ENCODE data around the gene LACTB.

The LACTB gene

DNA sequence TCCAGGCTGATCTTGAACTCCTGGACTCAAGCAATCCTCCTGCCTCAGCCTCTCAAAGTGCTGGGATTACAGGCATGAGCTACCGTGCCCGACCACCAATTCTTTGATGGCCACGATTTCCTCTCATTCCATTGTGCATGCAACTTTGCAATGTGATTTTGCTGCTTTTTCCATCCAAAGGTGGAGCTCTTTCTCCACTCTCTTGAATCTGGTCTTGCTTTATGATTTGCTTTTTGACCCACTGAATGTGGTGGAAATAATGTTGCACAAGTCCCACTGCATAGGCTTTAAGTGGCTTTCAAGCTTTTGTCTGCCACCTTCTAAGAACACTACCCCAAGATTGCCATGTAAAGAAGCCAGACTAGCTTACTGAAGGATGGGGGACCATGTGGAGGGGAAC is 25.0 kb downstream of the LACTB start:
- no CpG with 5 or more reads among the region's 3 CpGs for WGBS (ENCODE audit: extremely low coverage, insufficient coverage, low lambda C conversion rate)
- H2BK5ac ChIP-seq (ENCODE audit: low read length), result no peak overlapping the region
- peak; percentile 11 for DNase-seq

DNA sequence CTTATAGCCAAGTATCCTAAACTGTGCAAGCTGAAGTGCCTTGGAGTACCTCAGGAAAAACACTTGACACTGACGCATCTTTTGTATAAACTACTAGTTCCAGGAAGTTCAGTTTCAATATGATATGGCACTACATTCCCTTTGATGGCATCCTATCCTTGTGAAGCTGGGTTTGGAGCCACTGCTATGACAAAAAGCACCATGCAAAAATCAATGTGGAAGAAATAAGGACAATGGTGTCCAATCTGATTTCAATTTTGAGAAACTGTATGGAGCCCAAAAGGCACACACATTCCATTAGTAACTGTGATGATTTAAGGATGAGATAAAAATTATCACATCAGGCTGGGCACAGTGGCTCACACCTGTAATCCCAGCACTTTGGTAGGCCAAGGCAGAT is 30.0 kb downstream of the LACTB start:
- H3K79me1 ChIP-seq (ENCODE audit: low read length), result no peaks in the 10 kb centered on the region
- H3K23ac ChIP-seq (ENCODE audit: low read length), result no peak overlapping the region
- no peak overlapping the region for H4K5ac ChIP-seq (ENCODE audit: low read length)
- H3K4me2 ChIP-seq (ENCODE audit: low read length), result no peak overlapping the region
- no peak overlapping the region for H3K56ac ChIP-seq (ENCODE audit: low read length)
- H2BK5ac ChIP-seq (ENCODE audit: low read length), result no peak overlapping the region
- no peak overlapping the region for H3K18ac ChIP-seq (ENCODE audit: low read length)
- DNase-seq, result no peak
- H3K27ac ChIP-seq (ENCODE audit: low read depth, low read length), result no peak overlapping the region
- H3K9ac ChIP-seq (ENCODE audit: low read length), result no peak overlapping the region
- peaks cover 2% of the 10 kb centered on the region for H3K79me2 ChIP-seq (ENCODE audit: control insufficient read depth, insufficient read depth, low read length)
- no peak overlapping the region for H2BK15ac ChIP-seq (replicated peaks; ENCODE audit: low read depth)
- H3K4ac ChIP-seq (ENCODE audit: low read depth, low read length), result no peak overlapping the region
- H3K4me3 ChIP-seq (ENCODE audit: low read length), result no peak overlapping the region
- no peaks in the 10 kb centered on the region for H3K36me3 ChIP-seq (ENCODE audit: control insufficient read depth, insufficient read depth, low read length)
- no CpG with 5 or more reads among the region's 1 CpG for WGBS (ENCODE audit: extremely low coverage, insufficient coverage, low lambda C conversion rate)
- H2BK120ac ChIP-seq (ENCODE audit: low read depth, low read length), result no peak overlapping the region
- H2AK5ac ChIP-seq (ENCODE audit: low read length), result no peak overlapping the region
- H3K27me3 ChIP-seq (ENCODE audit: insufficient read depth, low read length, poor library complexity), result no peaks in the 10 kb centered on the region
- H3K4me1 ChIP-seq (ENCODE audit: control insufficient read depth, low read depth, low read length), result no peaks in the 10 kb centered on the region
- H4K8ac ChIP-seq (ENCODE audit: low read depth, low read length), result no peak overlapping the region

More for the DNA sequence above, 25.0 kb downstream of the LACTB start:
- Histone ChIP-seq H2BK120ac (ENCODE audit: low read depth, low read length) (no peak overlapping the region), H4K8ac (ENCODE audit: low read depth, low read length) (no peak overlapping the region), H2AK5ac (ENCODE audit: low read length) (no peak overlapping the region), H3K27ac (ENCODE audit: low read depth, low read length) (no peak overlapping the region), H3K79me2 (ENCODE audit: control insufficient read depth, insufficient read depth, low read length) (no peaks in the 10 kb centered on the region), H3K27me3 (ENCODE audit: insufficient read depth, low read length, poor library complexity) (no peaks in the 10 kb centered on the region), H3K36me3 (ENCODE audit: control insufficient read depth, insufficient read depth, low read length) (no peaks in the 10 kb centered on the region), H4K5ac (ENCODE audit: low read length) (no peak overlapping the region), H3K23ac (ENCODE audit: low read length) (no peak overlapping the region), H3K4me3 (ENCODE audit: low read length) (no peak overlapping the region), H3K56ac (ENCODE audit: low read length) (no peak overlapping the region), H3K9ac (ENCODE audit: low read length) (no peak overlapping the region), H3K4me1 (ENCODE audit: control insufficient read depth, low read depth, low read length) (no peaks in the 10 kb centered on the region), H3K4me2 (ENCODE audit: low read length) (no peak overlapping the region), H3K79me1 (ENCODE audit: low read length) (no peaks in the 10 kb centered on the region), H3K4ac (ENCODE audit: low read depth, low read length) (no peak overlapping the region), H3K18ac (ENCODE audit: low read length) (no peak overlapping the region), H2BK15ac (replicated peaks; ENCODE audit: low read depth) (no peak overlapping the region)

GRCh38 chr15:63155486-63155885 is 33.8 kb downstream of the LACTB start:
- Histone ChIP-seq H3K4me1 (ENCODE audit: control insufficient read depth, low read depth, low read length) (no peaks in the 10 kb centered on the region), H2BK15ac (replicated peaks; ENCODE audit: low read depth) (no peak overlapping the region), H4K8ac (ENCODE audit: low read depth, low read length) (no peak overlapping the region), H3K27ac (ENCODE audit: low read depth, low read length) (no peak overlapping the region), H3K18ac (ENCODE audit: low read length) (no peak overlapping the region), H3K9ac (ENCODE audit: low read length) (no peak overlapping the region), H3K4me3 (ENCODE audit: low read length) (no peak overlapping the region), H3K27me3 (ENCODE audit: insufficient read depth, low read length, poor library complexity) (no peaks in the 10 kb centered on the region), H3K4ac (ENCODE audit: low read depth, low read length) (no peak overlapping the region), H3K4me2 (ENCODE audit: low read length) (no peak overlapping the region), H3K79me2 (ENCODE audit: control insufficient read depth, insufficient read depth, low read length) (peaks cover 2% of the 10 kb centered on the region), H2BK5ac (ENCODE audit: low read length) (no peak overlapping the region), H3K36me3 (ENCODE audit: control insufficient read depth, insufficient read depth, low read length) (no peaks in the 10 kb centered on the region), H3K56ac (ENCODE audit: low read length) (peak overlapping the region; percentile 43), H4K5ac (ENCODE audit: low read length) (no peak overlapping the region), H3K23ac (ENCODE audit: low read length) (no peak overlapping the region), H2BK120ac (ENCODE audit: low read depth, low read length) (no peak overlapping the region), H2AK5ac (ENCODE audit: low read length) (no peak overlapping the region), H3K79me1 (ENCODE audit: low read length) (no peaks in the 10 kb centered on the region)
- 100% methylated on average over 1 of the region's 3 CpGs for whole genome bisulfite sequencing (ENCODE audit: extremely low coverage, insufficient coverage, low lambda C conversion rate)
- no peak for DNase-seq

- no peak overlapping the region for H2BK120ac ChIP-seq (ENCODE audit: low read depth, low read length)
- H3K4me2 ChIP-seq (ENCODE audit: low read length), result peak overlapping the region; percentile 87
- no peak overlapping the region for H2BK5ac ChIP-seq (ENCODE audit: low read length)
- no peaks in the 10 kb centered on the region for H3K36me3 ChIP-seq (ENCODE audit: control insufficient read depth, insufficient read depth, low read length)
- H3K9ac ChIP-seq (ENCODE audit: low read length), result peak overlapping the region; percentile 75
- H3K23ac ChIP-seq (ENCODE audit: low read length), result no peak overlapping the region
- no peak overlapping the region for H3K4ac ChIP-seq (ENCODE audit: low read depth, low read length)
- H3K18ac ChIP-seq (ENCODE audit: low read length), result no peak overlapping the region
- no peak overlapping the region for H4K8ac ChIP-seq (ENCODE audit: low read depth, low read length)
- peaks cover 2% of the 10 kb centered on the region for H3K79me2 ChIP-seq (ENCODE audit: control insufficient read depth, insufficient read depth, low read length)
- no peak overlapping the region for H3K27ac ChIP-seq (ENCODE audit: low read depth, low read length)
- no peak overlapping the region for H2AK5ac ChIP-seq (ENCODE audit: low read length)
- no CpG with 5 or more reads among the region's 10 CpGs for WGBS (ENCODE audit: extremely low coverage, insufficient coverage, low lambda C conversion rate)
- H2BK15ac ChIP-seq (replicated peaks; ENCODE audit: low read depth), result no peak overlapping the region
- H3K4me3 ChIP-seq (ENCODE audit: low read length), result peak overlapping the region; percentile 84
- DNase-seq, result no peak
- no peaks in the 10 kb centered on the region for H3K27me3 ChIP-seq (ENCODE audit: insufficient read depth, low read length, poor library complexity)
- H4K5ac ChIP-seq (ENCODE audit: low read length), result no peak overlapping the region
- no peaks in the 10 kb centered on the region for H3K79me1 ChIP-seq (ENCODE audit: low read length)
- H3K4me1 ChIP-seq (ENCODE audit: control insufficient read depth, low read depth, low read length), result no peaks in the 10 kb centered on the region
- H3K56ac ChIP-seq (ENCODE audit: low read length), result peak overlapping the region; percentile 89
Measured at GRCh38 chr15:63156086-63156710, 34.5 kb downstream of the LACTB start.

GRCh38 chr15:63156755-63157117 is 35.1 kb downstream of the LACTB start:
- no peaks in the 10 kb centered on the region for H3K36me3 ChIP-seq (ENCODE audit: control insufficient read depth, insufficient read depth, low read length)
- peak; percentile 30 for DNase-seq
- peak overlapping the region; percentile 84 for H3K4me3 ChIP-seq (ENCODE audit: low read length)
- no peak overlapping the region for H3K4ac ChIP-seq (ENCODE audit: low read depth, low read length)
- H2BK120ac ChIP-seq (ENCODE audit: low read depth, low read length), result no peak overlapping the region
- WGBS (ENCODE audit: extremely low coverage, insufficient coverage, low lambda C conversion rate), result no CpG with 5 or more reads among the region's 16 CpGs
- H4K5ac ChIP-seq (ENCODE audit: low read length), result no peak overlapping the region
- peak overlapping the region; percentile 75 for H3K9ac ChIP-seq (ENCODE audit: low read length)
- no peak overlapping the region for H2AK5ac ChIP-seq (ENCODE audit: low read length)
- H3K79me1 ChIP-seq (ENCODE audit: low read length), result no peaks in the 10 kb centered on the region
- no peak overlapping the region for H2BK5ac ChIP-seq (ENCODE audit: low read length)
- H3K27ac ChIP-seq (ENCODE audit: low read depth, low read length), result peak overlapping the region; percentile 85
- peaks cover 2% of the 10 kb centered on the region for H3K79me2 ChIP-seq (ENCODE audit: control insufficient read depth, insufficient read depth, low read length)
- peak overlapping the region; percentile 29 for H3K18ac ChIP-seq (ENCODE audit: low read length)
- no peak overlapping the region for H3K23ac ChIP-seq (ENCODE audit: low read length)
- no peak overlapping the region for H2BK15ac ChIP-seq (replicated peaks; ENCODE audit: low read depth)
- peak overlapping the region; percentile 89 for H3K56ac ChIP-seq (ENCODE audit: low read length)
- H4K8ac ChIP-seq (ENCODE audit: low read depth, low read length), result no peak overlapping the region
- peak overlapping the region; percentile 87 for H3K4me2 ChIP-seq (ENCODE audit: low read length)
- H3K4me1 ChIP-seq (ENCODE audit: control insufficient read depth, low read depth, low read length), result no peaks in the 10 kb centered on the region
- H3K27me3 ChIP-seq (ENCODE audit: insufficient read depth, low read length, poor library complexity), result no peaks in the 10 kb centered on the region

Measured in mesendoderm (in vitro differentiated cells).